Measurements from ENCODE around the gene FAM20C.

DNA sequence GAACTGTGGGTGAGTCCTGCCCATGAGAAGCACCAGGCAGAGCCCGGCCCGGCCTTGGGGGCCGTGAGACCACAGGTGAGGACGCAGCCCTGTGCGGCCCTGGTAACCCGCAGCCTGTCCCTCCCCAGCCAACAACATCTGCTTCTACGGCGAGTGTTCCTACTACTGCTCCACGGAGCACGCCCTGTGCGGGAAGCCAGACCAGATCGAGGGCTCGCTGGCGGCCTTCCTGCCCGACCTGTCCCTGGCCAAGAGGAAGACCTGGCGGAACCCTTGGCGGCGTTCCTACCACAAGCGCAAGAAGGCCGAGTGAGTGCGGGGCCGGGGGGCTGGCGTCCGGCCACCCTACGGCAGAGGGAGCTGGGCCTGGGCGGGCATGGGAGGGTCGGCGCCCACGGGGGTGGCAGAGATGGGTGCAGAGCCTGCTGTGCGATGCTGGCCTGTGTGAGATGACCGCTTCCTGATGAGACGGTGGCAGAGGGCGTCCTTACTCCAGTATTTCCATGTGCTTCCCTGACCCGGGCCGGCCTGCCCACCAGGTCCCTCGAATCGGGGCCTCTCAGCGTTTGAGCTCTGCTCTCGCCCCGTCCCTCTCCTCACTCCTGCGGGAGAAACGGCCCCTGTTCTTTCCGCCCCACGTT is 63.5 kb downstream of the FAM20C start:
- TF ChIP-seq, protein P1, sequence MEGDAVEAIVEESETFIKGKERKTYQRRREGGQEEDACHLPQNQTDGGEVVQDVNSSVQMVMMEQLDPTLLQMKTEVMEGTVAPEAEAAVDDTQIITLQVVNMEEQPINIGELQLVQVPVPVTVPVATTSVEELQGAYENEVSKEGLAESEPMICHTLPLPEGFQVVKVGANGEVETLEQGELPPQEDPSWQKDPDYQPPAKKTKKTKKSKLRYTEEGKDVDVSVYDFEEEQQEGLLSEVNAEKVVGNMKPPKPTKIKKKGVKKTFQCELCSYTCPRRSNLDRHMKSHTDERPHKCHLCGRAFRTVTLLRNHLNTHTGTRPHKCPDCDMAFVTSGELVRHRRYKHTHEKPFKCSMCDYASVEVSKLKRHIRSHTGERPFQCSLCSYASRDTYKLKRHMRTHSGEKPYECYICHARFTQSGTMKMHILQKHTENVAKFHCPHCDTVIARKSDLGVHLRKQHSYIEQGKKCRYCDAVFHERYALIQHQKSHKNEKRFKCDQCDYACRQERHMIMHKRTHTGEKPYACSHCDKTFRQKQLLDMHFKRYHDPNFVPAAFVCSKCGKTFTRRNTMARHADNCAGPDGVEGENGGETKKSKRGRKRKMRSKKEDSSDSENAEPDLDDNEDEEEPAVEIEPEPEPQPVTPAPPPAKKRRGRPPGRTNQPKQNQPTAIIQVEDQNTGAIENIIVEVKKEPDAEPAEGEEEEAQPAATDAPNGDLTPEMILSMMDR (IDR thresholded peaks at IDR 0.05) = no peak
- TF ChIP-seq POLR2A (IDR thresholded peaks at IDR 0.05) (no peak), EP300 (IDR thresholded peaks at IDR 0.05) (no peak)

All from upper lobe of left lung (tissue), 4 donors.